HG03060 (cell line): ENCODE results near the gene OR10P1.
"Not testable (repeated sequence)": the region's sequence is repeated elsewhere in the genome, so short reads cannot be mapped to it uniquely, and the experiment has no call there.

Source experiments
- ATAC-seq: cut with Tn5 transposase; IDR thresholded peaks from one replicate; pipeline ENCODE4 v1.9.1; 2021; ENCODE audit warnings: low read depth, moderate number of reproducible peaks; ENCODE audit not compliant: unreplicated experiment

The OR10P1 gene

GRCh38 chr12:55650620-55651298 lies 14.1 kb downstream of the OR10P1 start:
- ATAC-seq = not testable (repeated sequence)

GRCh38 chr12:55651299-55651683 lies 14.6 kb downstream of the OR10P1 start:
- ATAC-seq = no peak

GRCh38 chr12:55652352-55652751 lies 15.7 kb downstream of the OR10P1 start:
- no peak for ATAC-seq

- no peak for ATAC-seq
Measured at GRCh38 chr12:55653031-55653430, 16.3 kb downstream of the OR10P1 start.

- ATAC-seq = no peak
Measured at GRCh38 chr12:55654511-55655214, 18.0 kb downstream of the OR10P1 start.

- ATAC-seq = no peak
Measured at GRCh38 chr12:55657212-55657611, 20.5 kb downstream of the OR10P1 start.

- no peak for ATAC-seq
Measured at GRCh38 chr12:55658212-55658611, 21.5 kb downstream of the OR10P1 start.

- ATAC-seq = no peak
Measured at GRCh38 chr12:55658635-55659391, 22.1 kb downstream of the OR10P1 start.

- no peak for ATAC-seq
Measured at GRCh38 chr12:55659486-55660385, 23.0 kb downstream of the OR10P1 start.

- no peak for ATAC-seq
Measured at GRCh38 chr12:55663391-55663790, 26.7 kb downstream of the OR10P1 start.

- no peak for ATAC-seq
Measured at GRCh38 chr12:55664826-55665225, 28.1 kb downstream of the OR10P1 start.

GRCh38 chr12:55666508-55666907 lies 29.8 kb downstream of the OR10P1 start:
- ATAC-seq = no peak

GRCh38 chr12:55670276-55670675 lies 33.6 kb downstream of the OR10P1 start:
- no peak for ATAC-seq

GRCh38 chr12:55671746-55672145 lies 35.1 kb downstream of the OR10P1 start:
- ATAC-seq = no peak

- ATAC-seq = peak; percentile 98
Measured at GRCh38 chr12:55673638-55674037, 36.9 kb downstream of the OR10P1 start.

GRCh38 chr12:55675666-55676065 lies 39.0 kb downstream of the OR10P1 start:
- no peak for ATAC-seq

- no peak for ATAC-seq
Measured at GRCh38 chr12:55676707-55677106, 40.0 kb downstream of the OR10P1 start.

GRCh38 chr12:55679691-55680090 lies 43.0 kb downstream of the OR10P1 start:
- ATAC-seq = no peak

- no peak for ATAC-seq
Measured at GRCh38 chr12:55681142-55682077, 44.7 kb downstream of the OR10P1 start.
